Stomach (tissue), 9 donors: Measurements from ENCODE around the gene SLC17A2. TPM values are rescaled to one million over a fixed set of nuclear protein-coding genes. Genes with fewer than 3 reads are reported as not detected.
A peak's percentile ranks its signal among the peaks of the same experiment; 100 is the strongest.

Source experiments
- DNase-seq, 2 donors: peaks; one replicate each; pipeline versions ENCODE4 v3.0.0 to v3.0.0-alpha.2; 2013 to 2019
- H3K27ac ChIP-seq, 5 donors: fragments of 200-600 bp in 4 of 5; sonication (generic) in 4 of 5; one replicate each; pipeline ENCODE4 v1.5.1; 2013 to 2019; ENCODE audit warnings: mild to moderate bottlenecking in 1 of 5, moderate library complexity in 1 of 5
- H3K27me3 ChIP-seq, 3 donors: fragments of 200-600 bp; sonication (generic); one replicate each; pipeline ENCODE4 v1.5.1; 2017 to 2019; ENCODE audit warnings: mixed run types in 1 of 3
- H3K36me3 ChIP-seq, 4 donors: fragments of 200-600 bp; sonication (generic); 1 replicate in 3 of 4; 2 replicates in 1 of 4; pipeline ENCODE4 v1.5.1; 2016 to 2019
- H3K4me1 ChIP-seq, 4 donors: fragments of 200-600 bp; sonication (generic); one replicate each; pipeline ENCODE4 v1.5.1; 2016 to 2019
- H3K4me3 ChIP-seq, 4 donors: fragments of 200-600 bp; sonication (generic) in 3 of 4; one replicate each; pipeline ENCODE4 v1.5.1; 2016 to 2019; ENCODE audit warnings: mild to moderate bottlenecking in 1 of 4
- H3K9me3 ChIP-seq, 4 donors: fragments of 200-600 bp; sonication (generic); one replicate each; pipeline ENCODE4 v1.5.1; 2016 to 2019
- EP300 ChIP-seq: sonication (generic); formaldehyde crosslinking; IDR thresholded peaks from one replicate; pipeline ENCODE4 v1.6.1; 2017; ENCODE audit warnings: antibody characterized with exemption
- POLR2A ChIP-seq, 4 donors: fragments of 450-650 bp; IDR thresholded peaks; one replicate each; pipeline ENCODE4 v1.6.1; 2016; ENCODE audit warnings: antibody characterized with exemption in 4 of 4, control low read depth in 2 of 4, mild to moderate bottlenecking in 1 of 4, moderate library complexity in 1 of 4
- POLR2AphosphoS5 ChIP-seq, 3 donors: sonication (generic); formaldehyde crosslinking; IDR thresholded peaks; one replicate each; pipeline ENCODE4 v1.6.1; 2016; ENCODE audit warnings: antibody characterized with exemption in 3 of 3
- WGBS, 5 donors: extraction: QIAGEN DNeasy Blood & Tissue Kit in 3 of 5; methylation state at CpG; one replicate each; pipeline versions ENCODE4 v1.1.5 to v1.1.7; 2013 to 2018; 5-methylcytosine and 5-hydroxymethylcytosine counted together
- intact Hi-C: fragments of 100-400 bp; cut with DNase I; formaldehyde crosslinking; loops from one replicate; pipeline ENCODE4 v1.15.1; 2023; ENCODE audit warnings: low total_unique reads
- polyA plus RNA-seq, 3 donors: library from polyadenylated mRNA; stranded (reverse); fragments of 200-250 nt; gene quantifications; one replicate each; pipeline ENCODE4 v1.2.3, GENCODE V29; 2013
- total RNA-seq, 5 donors: library from RNA; depleted of rRNA; stranded (reverse); fragments of >200 nt; gene quantifications; one replicate each; pipeline versions ENCODE4 v1.1.0 to v1.2.3, GENCODE V29; 2014 to 2016
- TF ChIP-seq, protein P1 (sequence below), 7 experiments: fragments of 450-650 bp in 4 of 7; fragments of 200-600 bp in 3 of 7; sonication (generic) in 3 of 7; IDR thresholded peaks; one replicate each; pipeline ENCODE4 v1.5.1; 2016 to 2019; ENCODE audit warnings: antibody characterized with exemption in 7 of 7, control low read depth in 2 of 7, mild to moderate bottlenecking in 1 of 7
- donor health status: healthy with polysubstance abuse.
- donor health status: Bipolar disorder and iron deficiency.
- donor health status: healthy.

SLC17A2 gene
- total and polyA plus RNA-seq, 8 donors: not detected

DNA sequence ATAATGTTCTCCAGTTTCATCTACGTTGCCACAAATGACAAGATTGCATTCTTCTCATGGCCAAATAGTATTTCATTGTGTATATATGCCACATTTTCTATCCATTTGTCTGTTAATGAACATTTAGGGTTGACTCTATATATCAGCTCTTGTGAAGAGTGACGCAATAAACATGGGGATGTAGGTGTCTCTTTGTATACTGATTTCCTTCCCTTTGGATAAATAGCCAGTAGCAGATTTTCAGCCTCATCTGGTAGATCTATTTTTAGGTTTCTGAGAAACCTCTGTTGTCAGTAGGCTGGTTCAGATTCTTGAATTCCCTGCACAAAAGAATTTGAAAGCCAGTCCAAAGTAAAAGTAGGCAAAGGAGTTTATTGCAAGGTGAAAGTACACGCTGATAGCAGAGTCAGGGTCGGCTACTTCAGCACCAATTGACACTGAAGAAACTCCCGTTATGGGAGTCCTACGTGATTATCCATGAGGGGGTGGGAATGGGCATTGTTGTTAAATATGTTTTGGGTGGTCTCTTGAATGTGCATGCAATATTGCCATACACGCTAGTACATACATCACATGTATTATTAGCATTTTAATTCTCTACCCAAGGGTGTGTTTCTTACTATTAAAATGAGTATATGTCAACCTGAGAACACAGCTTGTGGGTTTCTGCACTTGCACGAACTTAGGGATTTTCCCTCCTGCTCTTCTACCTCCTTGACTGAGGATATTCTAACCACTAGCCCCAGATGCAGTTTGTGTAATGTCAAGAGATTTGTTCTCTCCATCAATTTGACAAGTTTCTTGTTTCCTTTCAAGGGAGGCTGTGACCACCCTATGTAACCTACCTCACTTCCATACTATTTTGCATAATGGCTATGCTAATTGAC is 14.4 kb upstream of the SLC17A2 start:
- TF ChIP-seq, protein P1, sequence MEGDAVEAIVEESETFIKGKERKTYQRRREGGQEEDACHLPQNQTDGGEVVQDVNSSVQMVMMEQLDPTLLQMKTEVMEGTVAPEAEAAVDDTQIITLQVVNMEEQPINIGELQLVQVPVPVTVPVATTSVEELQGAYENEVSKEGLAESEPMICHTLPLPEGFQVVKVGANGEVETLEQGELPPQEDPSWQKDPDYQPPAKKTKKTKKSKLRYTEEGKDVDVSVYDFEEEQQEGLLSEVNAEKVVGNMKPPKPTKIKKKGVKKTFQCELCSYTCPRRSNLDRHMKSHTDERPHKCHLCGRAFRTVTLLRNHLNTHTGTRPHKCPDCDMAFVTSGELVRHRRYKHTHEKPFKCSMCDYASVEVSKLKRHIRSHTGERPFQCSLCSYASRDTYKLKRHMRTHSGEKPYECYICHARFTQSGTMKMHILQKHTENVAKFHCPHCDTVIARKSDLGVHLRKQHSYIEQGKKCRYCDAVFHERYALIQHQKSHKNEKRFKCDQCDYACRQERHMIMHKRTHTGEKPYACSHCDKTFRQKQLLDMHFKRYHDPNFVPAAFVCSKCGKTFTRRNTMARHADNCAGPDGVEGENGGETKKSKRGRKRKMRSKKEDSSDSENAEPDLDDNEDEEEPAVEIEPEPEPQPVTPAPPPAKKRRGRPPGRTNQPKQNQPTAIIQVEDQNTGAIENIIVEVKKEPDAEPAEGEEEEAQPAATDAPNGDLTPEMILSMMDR (IDR thresholded peaks at IDR 0.05): no peak
- TF ChIP-seq POLR2A (IDR thresholded peaks at IDR 0.05) (no peak), POLR2AphosphoS5 (IDR thresholded peaks at IDR 0.05) (no peak)
- Histone ChIP-seq H3K9me3 (no peaks in the 10 kb centered on the region), H3K4me3 (no peak overlapping the region), H3K36me3 (no peaks in the 10 kb centered on the region), H3K4me1 (no peaks in the 10 kb centered on the region), H3K27ac (no peak overlapping the region), H3K27me3 (no peaks in the 10 kb centered on the region)
- no peak for DNase-seq
- 52 to 55% (median 54%) methylated on average over 8 of the region's 8 CpGs for WGBS, 5 donors
- intact Hi-C loops: loop anchor here (10.0 kb wide), 1 partner anchor 510 kb away; no protein-coding TSS in a partner anchor

DNA sequence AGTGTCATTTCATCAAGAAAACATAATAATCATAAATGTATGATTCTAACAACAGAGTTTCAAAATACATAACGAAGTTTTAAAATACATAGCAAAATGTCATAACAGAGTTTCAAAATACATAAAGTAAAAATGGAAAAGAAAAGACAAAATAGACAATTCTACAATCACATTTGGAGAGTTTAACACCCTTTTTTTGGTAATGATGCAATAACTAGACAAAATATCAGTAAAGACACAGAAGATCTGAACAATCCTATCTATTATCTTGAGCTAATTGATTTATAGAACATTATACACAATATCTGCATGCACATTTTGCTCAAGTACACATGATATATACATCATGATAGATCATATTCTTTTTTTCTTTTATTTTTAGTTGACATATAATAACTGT is 13.4 kb upstream of the SLC17A2 start:
- intact Hi-C loops: loop anchor here (10.0 kb wide), 1 partner anchor 509 kb away; no protein-coding TSS in a partner anchor
- no peak for DNase-seq
- WGBS, 5 donors: 70 to 98% (median 91%) methylated on average over 1 of the region's 1 CpG
- Histone ChIP-seq H3K4me1 (no peaks in the 10 kb centered on the region), H3K4me3 (no peak overlapping the region), H3K36me3 (no peaks in the 10 kb centered on the region), H3K27ac (no peak overlapping the region), H3K9me3 (no peaks in the 10 kb centered on the region), H3K27me3 (no peaks in the 10 kb centered on the region)
- TF ChIP-seq POLR2AphosphoS5 (IDR thresholded peaks at IDR 0.05) (no peak), POLR2A (IDR thresholded peaks at IDR 0.05) (no peak), EP300 (no peak)
- TF ChIP-seq, protein P1 (IDR thresholded peaks at IDR 0.05): no peak

DNA sequence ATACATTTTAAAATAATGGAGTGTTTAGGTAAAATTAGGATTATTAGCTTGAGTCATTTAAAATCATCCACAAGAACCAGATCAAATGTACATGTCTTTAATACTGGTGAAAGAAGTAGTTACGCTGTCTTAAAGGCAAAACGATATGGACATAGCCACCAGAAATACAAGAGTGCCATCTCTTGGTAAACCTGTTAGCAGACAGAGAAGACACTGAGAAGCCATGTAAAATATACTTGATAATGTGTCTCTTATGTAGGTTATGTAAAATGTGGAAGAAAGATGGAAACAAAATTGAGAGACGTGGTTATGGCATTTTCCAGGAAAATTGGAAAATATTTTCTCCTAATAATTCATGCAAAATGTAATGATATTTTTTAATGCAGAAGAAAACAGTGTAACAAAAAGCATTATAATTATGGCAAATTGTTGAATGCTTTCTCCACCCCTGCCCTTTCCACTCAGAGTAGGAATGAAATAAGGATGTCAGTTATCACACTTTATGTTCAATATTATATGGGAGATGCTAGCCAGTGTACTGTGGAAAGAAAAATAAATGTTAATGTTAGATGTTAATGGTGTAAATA is 12.2 kb upstream of the SLC17A2 start:
- Histone ChIP-seq H3K36me3 (no peaks in the 10 kb centered on the region), H3K27ac (no peak overlapping the region), H3K4me1 (no peaks in the 10 kb centered on the region), H3K4me3 (no peak overlapping the region), H3K27me3 (no peaks in the 10 kb centered on the region), H3K9me3 (no peaks in the 10 kb centered on the region)
- intact Hi-C loops: loop anchor here (10.0 kb wide), 1 partner anchor 508 kb away; no protein-coding TSS in a partner anchor
- peak in 1 of 2 donors; percentile 65 for DNase-seq
- 23 to 40% (median 32%) methylated on average over 3 of the region's 3 CpGs for WGBS, 5 donors
- TF ChIP-seq POLR2A (IDR thresholded peaks at IDR 0.05): no peak
- TF ChIP-seq, protein P1 (IDR thresholded peaks at IDR 0.05): peak in 3 of 7 experiments; percentile 18 to 39 (median 22)

DNA sequence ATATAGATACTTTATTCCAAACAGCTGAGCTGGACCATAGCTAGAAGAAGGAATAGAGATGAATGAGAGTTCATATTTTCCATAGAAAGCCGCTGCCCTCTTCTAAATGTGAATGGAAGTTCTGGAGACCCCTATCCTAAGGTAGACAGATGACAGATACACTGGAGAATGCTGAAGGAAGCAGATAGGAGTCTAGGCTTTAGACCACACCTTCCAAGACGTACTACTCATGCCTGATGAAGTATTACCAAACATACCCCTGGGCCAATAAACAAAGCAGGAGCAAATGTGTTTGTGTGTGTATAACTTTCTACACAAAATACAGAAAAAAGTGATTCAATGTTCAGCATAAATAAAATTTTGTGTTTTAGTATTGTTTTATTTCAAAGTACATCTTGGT is 9.1 kb upstream of the SLC17A2 start:
- H3K27ac ChIP-seq: no peak overlapping the region
- 70 to 79% (median 77%) methylated on average over 2 of the region's 2 CpGs for WGBS, 5 donors
- H3K36me3 ChIP-seq: no peaks in the 10 kb centered on the region
- DNase-seq: no peak
- no peaks in the 10 kb centered on the region for H3K27me3 ChIP-seq
- H3K4me1 ChIP-seq: no peaks in the 10 kb centered on the region
- H3K9me3 ChIP-seq: no peaks in the 10 kb centered on the region
- intact Hi-C loops: no loop called here
- no peak for TF ChIP-seq POLR2A (IDR thresholded peaks at IDR 0.05)
- no peak for TF ChIP-seq EP300
- no peak for TF ChIP-seq POLR2AphosphoS5 (IDR thresholded peaks at IDR 0.05)
- TF ChIP-seq, protein P1 (IDR thresholded peaks at IDR 0.05): no peak
- no peak overlapping the region for H3K4me3 ChIP-seq
